MCF 10A (cell line): ENCODE measurements around the gene STXBP1. TPM values are rescaled to one million over a fixed set of nuclear protein-coding genes. Genes with fewer than 3 reads are reported as not detected.

Experiments
- BruUV-seq: library from RNA; stranded (reverse); fragments of 400-500 nt; replicated peaks from 2 replicates; lab custom pipeline; 2021; lab: Mats Ljungman, UMichigan
- CTCF ChIA-PET: fragments of 300-600 bp; sonication (Branson Sonifier 250); formaldehyde crosslinking; extraction: SDS; loops from one replicate; lab custom pipeline; 2021; ENCODE audit warnings: antibody characterized with exemption, inconsistent platforms; lab: Yijun Ruan, JAX
- POLR2A ChIA-PET: fragments of 300-600, 350-650 bp; sonication (Branson Sonifier 250); formaldehyde crosslinking; extraction: SDS; loops from one replicate; lab custom pipeline; 2020; ENCODE audit warnings: antibody characterized with exemption, inconsistent platforms; lab: Yijun Ruan, JAX
- DNase-seq: peaks from one replicate; pipeline ENCODE4 v3.0.0-alpha.2; 2018; ENCODE audit not compliant: unreplicated experiment
- H3K27ac Mint-ChIP-seq: one replicate; pipeline ENCODE4 v1.8.0; 2022; ENCODE audit warnings: mild to moderate bottlenecking, low read depth, mixed read lengths; ENCODE audit not compliant: unreplicated experiment
- H3K27me3 Mint-ChIP-seq: one replicate; pipeline ENCODE4 v1.8.0; 2022; ENCODE audit warnings: mixed read lengths; ENCODE audit not compliant: insufficient read depth, unreplicated experiment
- H3K36me3 Mint-ChIP-seq: one replicate; pipeline ENCODE4 v1.8.0; 2022; ENCODE audit warnings: mild to moderate bottlenecking, moderate library complexity, mixed read lengths; ENCODE audit not compliant: insufficient read depth, unreplicated experiment
- H3K4me1 Mint-ChIP-seq: one replicate; pipeline ENCODE4 v1.8.0; 2022; ENCODE audit warnings: mixed read lengths; ENCODE audit not compliant: insufficient read depth, unreplicated experiment
- H3K4me3 Mint-ChIP-seq: one replicate; pipeline ENCODE4 v1.8.0; 2022; ENCODE audit warnings: mild to moderate bottlenecking, moderate library complexity, mixed read lengths; ENCODE audit not compliant: unreplicated experiment
- H3K9me3 Mint-ChIP-seq: one replicate; pipeline ENCODE4 v1.8.0; 2022; ENCODE audit warnings: mixed read lengths; ENCODE audit not compliant: unreplicated experiment
- intact Hi-C: fragments of 100-400 bp; cut with micrococcal nuclease; formaldehyde crosslinking; loops from 2 replicates; pipeline ENCODE4 v1.14.1; 2022
- total RNA-seq: library from RNA; stranded (reverse); gene quantifications from 2 replicates; pipeline ENCODE4 v1.2.3, GENCODE V29; 2022
- TF ChIP-seq, protein P1 (sequence below): fragments of 200-600 bp; IDR thresholded peaks from one replicate; pipeline ENCODE4 v1.8.0; 2022; ENCODE audit warnings: antibody characterized with exemption, mild to moderate bottlenecking; ENCODE audit not compliant: unreplicated experiment

The STXBP1 gene
- total RNA-seq, 1 experiment from 2014 or later = 20.0 TPM

DNA sequence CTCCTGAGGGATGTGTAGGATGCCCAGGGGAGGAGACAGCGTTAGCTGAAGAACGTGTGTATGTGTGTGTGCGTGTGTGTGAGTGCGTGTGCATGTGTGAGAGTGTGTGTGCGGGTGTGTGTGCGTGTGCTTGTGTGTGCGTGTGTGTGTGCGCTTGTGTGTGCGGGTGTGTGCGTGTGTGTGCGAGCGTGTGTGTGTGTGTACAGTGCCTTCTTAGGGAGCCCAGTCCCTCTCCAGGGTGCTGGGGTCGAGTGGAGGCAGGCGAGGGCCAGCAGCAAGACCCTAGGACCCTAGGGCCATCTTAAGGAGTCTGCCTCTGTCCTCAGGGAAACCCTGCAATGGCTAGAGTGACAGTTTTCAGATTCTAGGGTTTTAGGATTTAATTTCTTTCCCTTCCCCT lies 26.0 kb upstream of the STXBP1 start:
- Mint-ChIP-seq H3K4me1 (peaks cover 22% of the 10 kb centered on the region), H3K27me3 (no peaks in the 10 kb centered on the region), H3K9me3 (no peaks in the 10 kb centered on the region), H3K36me3 (peaks cover 13% of the 10 kb centered on the region), H3K27ac (no peak overlapping the region), H3K4me3 (no peak overlapping the region)
- ChIA-PET POLR2A (interaction anchor here (0.6 to 4.0 kb wide), 9 partner anchors 14 to 149 kb away, joined by 3 to 58 read pairs (median 5); partner anchors contain the start of genes LRSAM1, RPL12 and TOR2A), CTCF (interaction anchor here (0.6 to 8.0 kb wide), 22 partner anchors 8 to 335 kb away, joined by 3 to 69 read pairs (median 4); partner anchors contain the start of gene TOR2A)
- DNase-seq = no peak
- intact Hi-C loops = loop anchor here (1.0 to 10.0 kb wide), 4 partner anchors 82 to 644 kb away; partner anchors contain the start of genes LRSAM1, RPL12 and ZNF79
- no TSS peak for BruUV-seq
- TF ChIP-seq, protein P1, sequence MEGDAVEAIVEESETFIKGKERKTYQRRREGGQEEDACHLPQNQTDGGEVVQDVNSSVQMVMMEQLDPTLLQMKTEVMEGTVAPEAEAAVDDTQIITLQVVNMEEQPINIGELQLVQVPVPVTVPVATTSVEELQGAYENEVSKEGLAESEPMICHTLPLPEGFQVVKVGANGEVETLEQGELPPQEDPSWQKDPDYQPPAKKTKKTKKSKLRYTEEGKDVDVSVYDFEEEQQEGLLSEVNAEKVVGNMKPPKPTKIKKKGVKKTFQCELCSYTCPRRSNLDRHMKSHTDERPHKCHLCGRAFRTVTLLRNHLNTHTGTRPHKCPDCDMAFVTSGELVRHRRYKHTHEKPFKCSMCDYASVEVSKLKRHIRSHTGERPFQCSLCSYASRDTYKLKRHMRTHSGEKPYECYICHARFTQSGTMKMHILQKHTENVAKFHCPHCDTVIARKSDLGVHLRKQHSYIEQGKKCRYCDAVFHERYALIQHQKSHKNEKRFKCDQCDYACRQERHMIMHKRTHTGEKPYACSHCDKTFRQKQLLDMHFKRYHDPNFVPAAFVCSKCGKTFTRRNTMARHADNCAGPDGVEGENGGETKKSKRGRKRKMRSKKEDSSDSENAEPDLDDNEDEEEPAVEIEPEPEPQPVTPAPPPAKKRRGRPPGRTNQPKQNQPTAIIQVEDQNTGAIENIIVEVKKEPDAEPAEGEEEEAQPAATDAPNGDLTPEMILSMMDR = no peak

DNA sequence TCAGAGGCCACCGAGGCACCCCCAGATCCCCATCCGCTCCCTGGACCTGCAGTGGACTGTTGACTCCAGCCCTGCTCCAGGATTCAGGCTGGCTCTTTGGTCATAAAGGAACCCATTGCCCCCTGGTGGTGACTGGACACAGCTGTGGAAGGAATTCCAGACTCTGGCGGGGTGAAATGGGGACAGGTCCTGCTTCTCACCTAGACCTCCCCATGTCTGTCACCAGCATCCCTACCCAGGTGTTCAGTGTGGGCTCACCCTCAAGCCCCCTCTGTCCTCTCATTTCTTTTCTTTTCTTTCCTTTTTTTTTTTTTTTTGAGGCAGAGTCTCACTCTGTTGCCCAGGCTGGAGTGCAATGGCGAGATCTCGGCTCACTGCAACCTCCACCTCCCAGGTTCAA lies 25.5 kb upstream of the STXBP1 start:
- Mint-ChIP-seq H3K4me1 (peaks cover 21% of the 10 kb centered on the region), H3K27me3 (no peaks in the 10 kb centered on the region), H3K27ac (no peak overlapping the region), H3K4me3 (no peak overlapping the region), H3K36me3 (peaks cover 13% of the 10 kb centered on the region), H3K9me3 (no peaks in the 10 kb centered on the region)
- TF ChIP-seq, protein P1 = peak; percentile 88
- ChIA-PET CTCF (interaction anchor here (0.6 to 8.0 kb wide), 17 partner anchors 9 to 335 kb away, joined by 3 to 69 read pairs (median 4); partner anchors contain the start of gene TOR2A), POLR2A (interaction anchor here (0.6 to 4.0 kb wide), 8 partner anchors 15 to 148 kb away, joined by 3 to 58 read pairs (median 4); partner anchors contain the start of genes LRSAM1, RPL12 and TOR2A)
- intact Hi-C loops = loop anchor here (1.0 to 10.0 kb wide), 4 partner anchors 82 to 644 kb away; partner anchors contain the start of genes LRSAM1, RPL12 and ZNF79
- no TSS peak for BruUV-seq
- DNase-seq = peak; percentile 85

DNA sequence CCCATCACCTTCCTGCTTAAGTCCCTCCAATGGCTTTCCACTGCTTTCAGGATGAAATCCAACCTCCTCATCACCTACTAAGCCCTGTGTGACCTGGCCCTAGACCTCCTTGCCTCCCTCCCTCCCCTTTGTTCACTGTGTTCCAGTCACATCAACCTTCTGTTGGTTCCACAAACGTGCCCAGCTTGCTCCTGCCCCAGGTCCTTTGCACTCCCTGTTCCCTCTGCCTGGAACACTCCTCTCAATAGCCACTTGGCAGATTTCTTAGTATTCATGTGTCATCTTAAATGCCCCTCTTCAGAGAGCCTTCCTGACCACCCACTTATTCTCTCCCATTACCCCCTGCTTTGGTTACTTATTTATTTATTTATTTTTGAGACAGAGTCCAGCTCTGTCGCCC lies 24.1 kb upstream of the STXBP1 start:
- Mint-ChIP-seq H3K27ac (no peak overlapping the region), H3K4me3 (no peak overlapping the region), H3K4me1 (peaks cover 21% of the 10 kb centered on the region), H3K27me3 (no peaks in the 10 kb centered on the region), H3K36me3 (peaks cover 19% of the 10 kb centered on the region), H3K9me3 (no peaks in the 10 kb centered on the region)
- ChIA-PET POLR2A (interaction anchor here (0.7 to 1.5 kb wide), 3 partner anchors 10 to 147 kb away, joined by 3 to 7 read pairs (median 4); partner anchors contain the start of gene TOR2A), CTCF (interaction anchor here (0.7 to 8.0 kb wide), 7 partner anchors 20 to 333 kb away, joined by 3 to 69 read pairs (median 5); no protein-coding TSS in a partner anchor)
- intact Hi-C loops = loop anchor here (5.0 to 10.0 kb wide), 2 partner anchors 163 to 646 kb away; partner anchors contain the start of gene ZNF79
- BruUV-seq = no TSS peak
- no peak for DNase-seq
- TF ChIP-seq, protein P1 = no peak
